Endothelial cell (in vitro differentiated cells): ENCODE results near the gene RORB. TPM values are rescaled to one million over a fixed set of nuclear protein-coding genes. Genes with fewer than 3 reads are reported as not detected.

ENCODE experiments used
- DNase-seq: peaks from one replicate; pipeline ENCODE4 v3.0.0; 2021; ENCODE audit warnings: low spot score
- H3K27ac Mint-ChIP-seq: one replicate; pipeline ENCODE4 v1.8.0; 2021; ENCODE audit warnings: mixed read lengths, inconsistent platforms; ENCODE audit not compliant: unreplicated experiment
- H3K27me3 Mint-ChIP-seq: one replicate; pipeline ENCODE4 v1.8.0; 2021; ENCODE audit warnings: mild to moderate bottlenecking, moderate library complexity, mixed read lengths, inconsistent platforms; ENCODE audit not compliant: unreplicated experiment
- H3K36me3 Mint-ChIP-seq: one replicate; pipeline ENCODE4 v1.8.0; 2021; ENCODE audit warnings: mild to moderate bottlenecking, low read depth, mixed read lengths, inconsistent platforms; ENCODE audit not compliant: unreplicated experiment
- H3K4me1 Mint-ChIP-seq: one replicate; pipeline ENCODE4 v1.8.0; 2021; ENCODE audit warnings: mild to moderate bottlenecking, mixed read lengths, inconsistent platforms; ENCODE audit not compliant: unreplicated experiment
- H3K4me3 Mint-ChIP-seq: one replicate; pipeline ENCODE4 v1.8.0; 2021; ENCODE audit warnings: mild to moderate bottlenecking, mixed read lengths, inconsistent platforms; ENCODE audit not compliant: unreplicated experiment
- H3K9me3 Mint-ChIP-seq: one replicate; pipeline ENCODE4 v1.8.0; 2021; ENCODE audit warnings: mixed read lengths, inconsistent platforms; ENCODE audit not compliant: unreplicated experiment
- total RNA-seq: library from RNA; stranded (reverse); fragmentation: NEBNext Ultra II Directional; extraction: Animal tissue kit (Norgen Biotek cat#: 25700); gene quantifications from one replicate; pipeline ENCODE4 v1.2.1, GENCODE V29; 2021; ENCODE audit not compliant: unreplicated experiment
- TF ChIP-seq, protein P1 (sequence below): fragments of 200-600 bp; sonication (generic); IDR thresholded peaks from one replicate; pipeline ENCODE4 v1.5.0; 2021; ENCODE audit warnings: antibody characterized with exemption; ENCODE audit not compliant: unreplicated experiment

Gene RORB
- total RNA-seq, 1 donor from 2014 or later = 0.51 TPM

DNA sequence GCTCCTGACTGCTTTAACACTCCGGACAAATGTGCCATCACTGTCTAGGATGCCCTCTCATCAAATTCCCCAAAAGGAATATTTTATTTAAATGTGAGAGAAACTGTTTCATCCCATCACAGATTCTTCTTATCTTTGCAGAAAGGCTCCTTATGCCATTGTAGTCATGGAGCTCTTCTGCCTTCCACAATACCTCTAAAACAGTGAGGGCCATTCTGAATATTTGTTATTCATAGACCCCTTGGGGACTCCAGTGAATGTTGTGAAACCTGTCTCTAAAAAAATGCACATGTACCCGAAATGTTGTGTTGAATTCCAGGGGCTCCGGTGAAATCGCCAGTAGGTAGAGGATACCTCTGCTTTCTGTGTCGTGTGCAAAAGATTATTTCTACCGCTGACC is 176.9 kb downstream of the RORB start:
- H3K27ac Mint-ChIP-seq = no peak overlapping the region
- TF ChIP-seq, protein P1, sequence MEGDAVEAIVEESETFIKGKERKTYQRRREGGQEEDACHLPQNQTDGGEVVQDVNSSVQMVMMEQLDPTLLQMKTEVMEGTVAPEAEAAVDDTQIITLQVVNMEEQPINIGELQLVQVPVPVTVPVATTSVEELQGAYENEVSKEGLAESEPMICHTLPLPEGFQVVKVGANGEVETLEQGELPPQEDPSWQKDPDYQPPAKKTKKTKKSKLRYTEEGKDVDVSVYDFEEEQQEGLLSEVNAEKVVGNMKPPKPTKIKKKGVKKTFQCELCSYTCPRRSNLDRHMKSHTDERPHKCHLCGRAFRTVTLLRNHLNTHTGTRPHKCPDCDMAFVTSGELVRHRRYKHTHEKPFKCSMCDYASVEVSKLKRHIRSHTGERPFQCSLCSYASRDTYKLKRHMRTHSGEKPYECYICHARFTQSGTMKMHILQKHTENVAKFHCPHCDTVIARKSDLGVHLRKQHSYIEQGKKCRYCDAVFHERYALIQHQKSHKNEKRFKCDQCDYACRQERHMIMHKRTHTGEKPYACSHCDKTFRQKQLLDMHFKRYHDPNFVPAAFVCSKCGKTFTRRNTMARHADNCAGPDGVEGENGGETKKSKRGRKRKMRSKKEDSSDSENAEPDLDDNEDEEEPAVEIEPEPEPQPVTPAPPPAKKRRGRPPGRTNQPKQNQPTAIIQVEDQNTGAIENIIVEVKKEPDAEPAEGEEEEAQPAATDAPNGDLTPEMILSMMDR = no peak
- no peaks in the 10 kb centered on the region for H3K4me1 Mint-ChIP-seq
- H3K9me3 Mint-ChIP-seq = no peaks in the 10 kb centered on the region
- no peak overlapping the region for H3K4me3 Mint-ChIP-seq
- H3K27me3 Mint-ChIP-seq = no peaks in the 10 kb centered on the region
- no peak for DNase-seq
- H3K36me3 Mint-ChIP-seq = no peaks in the 10 kb centered on the region

DNA sequence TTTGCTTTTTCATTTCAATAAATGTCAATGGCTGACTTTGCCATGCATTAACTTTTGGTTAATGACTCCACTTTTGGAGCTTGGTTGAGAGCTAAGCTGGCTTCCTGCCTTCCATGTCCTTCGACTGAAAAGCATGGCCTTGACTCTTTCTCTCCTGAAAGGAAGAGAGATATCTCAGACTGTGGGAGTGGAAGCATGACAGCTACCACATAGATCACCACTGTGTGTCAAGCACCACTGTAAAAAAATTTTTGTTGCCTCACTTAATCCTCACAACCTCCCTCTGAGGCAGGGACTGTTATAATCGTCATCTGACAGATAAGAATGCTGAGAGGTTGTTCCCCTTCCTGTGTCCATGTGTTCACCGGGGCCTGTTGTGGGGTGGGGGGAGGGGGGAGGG is 184.8 kb downstream of the RORB start:
- Mint-ChIP-seq H3K9me3 (no peaks in the 10 kb centered on the region), H3K27me3 (no peaks in the 10 kb centered on the region), H3K27ac (no peak overlapping the region), H3K4me1 (no peaks in the 10 kb centered on the region), H3K4me3 (no peak overlapping the region), H3K36me3 (no peaks in the 10 kb centered on the region)
- TF ChIP-seq, protein P1 = no peak
- no peak for DNase-seq

DNA sequence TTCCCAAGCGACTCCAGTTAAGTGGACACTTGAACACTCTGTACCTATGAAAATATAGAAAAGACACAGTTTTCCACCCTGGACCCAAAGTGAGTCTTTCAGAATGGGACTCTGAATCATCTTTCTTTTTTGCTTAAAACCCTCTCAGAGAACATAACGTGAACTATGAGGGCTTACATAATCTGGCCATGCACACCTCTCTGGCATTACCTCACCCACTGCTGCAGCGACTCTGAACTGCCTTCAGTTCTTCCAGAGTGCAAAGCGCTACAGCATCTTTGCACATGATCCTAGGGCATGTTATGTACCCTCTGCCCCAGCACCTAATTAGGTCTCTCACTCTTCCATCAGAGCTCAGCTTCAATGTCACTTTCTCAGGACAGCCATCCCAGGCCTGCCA is 186.2 kb downstream of the RORB start:
- TF ChIP-seq, protein P1 = no peak
- Mint-ChIP-seq H3K36me3 (no peaks in the 10 kb centered on the region), H3K4me1 (peaks cover 8% of the 10 kb centered on the region), H3K27me3 (no peaks in the 10 kb centered on the region), H3K4me3 (no peak overlapping the region), H3K9me3 (no peaks in the 10 kb centered on the region), H3K27ac (no peak overlapping the region)
- no peak for DNase-seq

DNA sequence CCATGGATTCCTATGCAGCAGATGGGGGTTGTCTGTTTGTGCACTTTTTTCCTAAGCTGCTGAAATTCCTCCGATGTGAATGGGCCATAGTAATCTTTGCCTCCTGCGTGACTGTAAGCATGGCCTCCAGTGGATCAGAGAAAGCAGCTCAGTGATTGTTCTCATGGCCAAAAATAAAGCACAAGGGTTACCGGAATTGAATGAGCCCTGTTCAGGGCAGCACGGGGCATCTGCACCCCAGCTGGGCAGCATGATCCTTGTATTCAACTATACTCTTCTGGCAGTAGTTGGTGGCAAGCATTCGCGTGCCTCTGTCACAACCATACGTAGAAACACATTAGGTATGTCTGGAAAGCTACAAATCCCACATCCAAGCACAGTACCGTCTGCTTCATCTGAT is 193.9 kb downstream of the RORB start:
- no peak for DNase-seq
- TF ChIP-seq, protein P1 = no peak
- Mint-ChIP-seq H3K27me3 (no peaks in the 10 kb centered on the region), H3K4me3 (no peak overlapping the region), H3K27ac (no peak overlapping the region), H3K9me3 (no peaks in the 10 kb centered on the region), H3K36me3 (no peaks in the 10 kb centered on the region), H3K4me1 (peaks cover 9% of the 10 kb centered on the region)

DNA sequence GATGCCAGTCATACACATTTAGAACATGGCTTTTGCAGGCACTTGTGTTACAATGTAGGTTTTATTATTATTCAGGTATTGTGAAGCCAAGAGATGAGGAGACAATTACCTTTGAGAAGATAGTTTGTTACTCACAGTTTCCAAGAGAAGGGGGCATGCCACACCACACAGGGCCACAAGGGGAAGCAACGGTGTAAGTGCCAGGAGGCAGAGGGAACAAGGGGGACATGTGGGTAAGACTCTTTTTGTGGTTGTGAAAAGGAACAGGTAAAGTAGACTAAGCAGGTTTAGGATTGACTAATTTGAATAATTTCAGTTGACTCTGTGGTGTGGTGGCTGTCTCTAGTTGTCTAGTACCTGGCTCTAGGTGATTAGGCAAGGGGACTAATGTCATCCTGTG is 199.4 kb downstream of the RORB start:
- TF ChIP-seq, protein P1 = peak; percentile 33
- DNase-seq = no peak
- no peaks in the 10 kb centered on the region for H3K4me1 Mint-ChIP-seq

More for the DNA sequence above, 199.4 kb downstream of the RORB start:
- Mint-ChIP-seq H3K36me3 (no peaks in the 10 kb centered on the region), H3K9me3 (no peaks in the 10 kb centered on the region), H3K27me3 (no peaks in the 10 kb centered on the region), H3K4me3 (no peak overlapping the region), H3K27ac (no peak overlapping the region)
